ENCODE measurements around the gene COL15A1. TPM values are rescaled to one million over a fixed set of nuclear protein-coding genes. Genes with fewer than 3 reads are reported as not detected.

The COL15A1 gene
- total RNA-seq, 1 experiment from 2014 or later: 0.10 TPM

DNA sequence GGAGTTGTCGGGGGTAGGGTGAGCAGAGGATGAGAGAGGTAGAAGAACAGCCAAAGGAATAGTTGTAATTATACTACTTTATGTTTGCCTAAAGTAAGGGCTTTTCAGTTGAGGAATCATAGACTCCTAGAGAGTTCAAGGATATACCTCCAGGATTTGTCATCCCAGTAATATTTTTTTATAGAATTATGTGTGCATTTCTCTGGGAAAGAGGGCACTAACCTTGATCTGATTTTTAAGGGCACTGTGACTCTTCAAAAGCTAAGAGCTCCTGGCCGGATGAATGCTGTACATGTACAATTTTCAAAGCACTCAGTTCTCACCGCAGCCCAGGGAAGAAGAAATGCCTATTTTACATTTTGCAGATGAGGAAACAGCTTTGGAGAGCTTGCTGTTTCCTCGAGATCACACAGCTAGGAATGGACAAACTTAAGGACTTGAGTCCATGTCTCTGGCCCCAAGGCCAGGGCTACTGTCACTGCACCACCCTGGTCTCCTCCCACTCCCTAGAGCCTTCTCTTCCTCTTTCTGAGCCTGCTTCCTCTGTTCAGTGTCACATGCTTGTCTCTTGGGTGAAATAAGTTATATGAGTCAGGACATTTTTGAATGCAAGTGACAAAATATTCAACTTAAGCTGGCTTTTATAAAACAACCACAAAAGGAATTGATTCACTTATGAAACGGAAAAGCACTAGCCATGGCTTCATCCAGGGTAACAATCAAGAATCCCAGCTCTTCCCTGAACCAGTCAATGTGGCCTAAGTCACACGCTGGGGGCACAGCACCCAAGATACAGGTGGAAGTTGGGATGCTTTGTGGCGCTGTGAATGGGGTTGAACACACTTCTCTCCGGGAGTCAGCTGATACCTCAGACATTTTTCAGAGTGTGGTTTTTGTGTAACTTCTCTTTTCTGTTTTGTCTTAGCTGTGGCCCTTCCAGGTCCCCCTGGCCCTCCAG, 115.5 kb downstream of the COL15A1 start:
- Histone ChIP-seq H3K27ac (ENCODE audit: low read length) (no peak overlapping the region), H3K4me3 (ENCODE audit: low read depth in 2 of 2, low read length in 2 of 2) (no peak overlapping the region), H3K4me1 (ENCODE audit: control insufficient read depth, insufficient read depth, low read length) (no peaks in the 10 kb centered on the region), H3K36me3 (ENCODE audit: control insufficient read depth, insufficient read depth, low read length) (no peaks in the 10 kb centered on the region), H3K27me3 (ENCODE audit: control insufficient read depth, insufficient read depth, low read length) (no peaks in the 10 kb centered on the region; the same call in 1 of the 2 replicates), H3K9me3 (ENCODE audit: control insufficient read depth, insufficient read depth, low read depth, low read length) (no peaks in the 10 kb centered on the region)
- ATAC-seq: no peak
- ChIA-PET CTCF (no interaction called here), POLR2A (no interaction called here)
- BruUV-seq (replicated peaks): no TSS peak
- in situ Hi-C loops (cut with HindIII; ENCODE audit: low pct_unique_long_range_greater_than_20kb, low sequenced_read_pairs) (no loop called here), intact Hi-C loops (cut with micrococcal nuclease; ENCODE audit: unreplicated experiment) (no loop called here)
- no peak for DNase-seq (ENCODE audit: low read depth, low spot score)
- TF ChIP-seq TCF7L2 (IDR thresholded peaks at IDR 0.05; ENCODE audit: low read depth, low read length) (no peak), POLR2AphosphoS5 (IDR thresholded peaks at IDR 0.05; ENCODE audit: low read depth, low read length) (no peak), SIN3A (IDR thresholded peaks at IDR 0.05; ENCODE audit: borderline replicate concordance, insufficient read depth, low read depth, low read length) (no peak), CTCF (IDR thresholded peaks at IDR 0.05) (no peak), REST (IDR thresholded peaks at IDR 0.05; ENCODE audit: insufficient read depth in 1 of 2, low read depth in 2 of 2, low read length in 1 of 2) (no peak)

GRCh38 chr9:99060621-99061020, 116.9 kb downstream of the COL15A1 start:
- CTCF ChIA-PET: no interaction called here
- POLR2A ChIA-PET: no interaction called here

More at GRCh38 chr9:99060621-99061020, 116.9 kb downstream of the COL15A1 start:
- intact Hi-C loops (cut with micrococcal nuclease; ENCODE audit: unreplicated experiment) (no loop called here), in situ Hi-C loops (cut with HindIII; ENCODE audit: low pct_unique_long_range_greater_than_20kb, low sequenced_read_pairs) (no loop called here)
- H3K4me1 ChIP-seq (ENCODE audit: control insufficient read depth, insufficient read depth, low read length): no peaks in the 10 kb centered on the region
- ATAC-seq: no peak
- DNase-seq (ENCODE audit: low read depth, low spot score): no peak
- H3K27ac ChIP-seq (ENCODE audit: low read length): no peak overlapping the region
- no peaks in the 10 kb centered on the region for H3K9me3 ChIP-seq (ENCODE audit: control insufficient read depth, insufficient read depth, low read depth, low read length)
- no peak for TF ChIP-seq REST (IDR thresholded peaks at IDR 0.05; ENCODE audit: insufficient read depth in 1 of 2, low read depth in 2 of 2, low read length in 1 of 2)
- TF ChIP-seq POLR2AphosphoS5 (IDR thresholded peaks at IDR 0.05; ENCODE audit: low read depth, low read length): no peak
- TF ChIP-seq TCF7L2 (IDR thresholded peaks at IDR 0.05; ENCODE audit: low read depth, low read length): no peak
- TF ChIP-seq SIN3A (IDR thresholded peaks at IDR 0.05; ENCODE audit: borderline replicate concordance, insufficient read depth, low read depth, low read length): no peak
- TF ChIP-seq CTCF (IDR thresholded peaks at IDR 0.05): no peak
- H3K4me3 ChIP-seq (ENCODE audit: low read depth in 2 of 2, low read length in 2 of 2): no peak overlapping the region
- no TSS peak for BruUV-seq (replicated peaks)
- no peaks in the 10 kb centered on the region for H3K36me3 ChIP-seq (ENCODE audit: control insufficient read depth, insufficient read depth, low read length)
- no peaks in the 10 kb centered on the region; the same call in 1 of the 2 replicates for H3K27me3 ChIP-seq (ENCODE audit: control insufficient read depth, insufficient read depth, low read length)

Data from Panc1 (cell line).